Measurements from ENCODE around the gene CHCHD3. TPM values are rescaled to one million over a fixed set of nuclear protein-coding genes. Genes with fewer than 3 reads are reported as not detected.

CHCHD3 gene
- total RNA-seq, 5 donors from 2014 or later (not counting 1 experiment from before 2014, with no cell fraction given) = 25.6 to 33.7 (median 30.3) TPM

GRCh38 chr7:132857703-132858102 lies 224.2 kb downstream of the CHCHD3 start:
- Histone ChIP-seq H3K27me3 (replicated peaks in 1 of 2; ENCODE audit: control insufficient read depth in 2 of 2, extremely low read depth in 1 of 2, insufficient read depth in 2 of 2, low read length in 1 of 2) (no peaks in the 10 kb centered on the region), H3K9me3 (no peaks in the 10 kb centered on the region), H3K4me1 (ENCODE audit: control insufficient read depth in 1 of 2, extremely low read depth in 1 of 2, insufficient read depth in 2 of 2, low read length in 2 of 2) (no peaks in the 10 kb centered on the region), H3K27ac (ENCODE audit: low read length) (no peak overlapping the region), H3K4me3 (ENCODE audit: control insufficient read depth in 1 of 2, extremely low read depth in 1 of 2, low read length in 1 of 2) (no peak overlapping the region), H3K36me3 (ENCODE audit: control insufficient read depth in 2 of 2, extremely low read depth in 1 of 2, insufficient read depth in 1 of 2, low read length in 1 of 2) (no peaks in the 10 kb centered on the region)
- Mint-ChIP-seq H3K27me3 (no peaks in the 10 kb centered on the region), H3K9me3 (no peaks in the 10 kb centered on the region), H3K27ac (no peak overlapping the region), H3K4me1 (peaks cover 0 to 10% (median 5%) of the 10 kb centered on the region in 3 donors), H3K4me3 (no peak overlapping the region), H3K36me3 (peaks cover 30% of the 10 kb centered on the region)
- ATAC-seq (replicated peaks in 1 of 4) (no peak), DNase-seq (no peak)
- 96% methylated on average over 3 of the region's 4 CpGs for WGBS (ENCODE audit: insufficient coverage)
- POLR2A ChIA-PET = no interaction called here
- CTCF ChIA-PET = no interaction called here

GRCh38 chr7:132857031-132857430 lies 224.9 kb downstream of the CHCHD3 start:
- ChIA-PET POLR2A (no interaction called here), CTCF (no interaction called here)
- Histone ChIP-seq H3K4me3 (ENCODE audit: control insufficient read depth in 1 of 2, extremely low read depth in 1 of 2, low read length in 1 of 2) (no peak overlapping the region), H3K27me3 (replicated peaks in 1 of 2; ENCODE audit: control insufficient read depth in 2 of 2, extremely low read depth in 1 of 2, insufficient read depth in 2 of 2, low read length in 1 of 2) (no peaks in the 10 kb centered on the region), H3K4me1 (ENCODE audit: control insufficient read depth in 1 of 2, extremely low read depth in 1 of 2, insufficient read depth in 2 of 2, low read length in 2 of 2) (no peaks in the 10 kb centered on the region), H3K27ac (ENCODE audit: low read length) (no peak overlapping the region), H3K9me3 (no peaks in the 10 kb centered on the region), H3K36me3 (ENCODE audit: control insufficient read depth in 2 of 2, extremely low read depth in 1 of 2, insufficient read depth in 1 of 2, low read length in 1 of 2) (no peaks in the 10 kb centered on the region)
- peaks cover 35% of the 10 kb centered on the region for H3K36me3 Mint-ChIP-seq
- no peak for DNase-seq
- peaks cover 0 to 10% (median 5%) of the 10 kb centered on the region in 3 donors for H3K4me1 Mint-ChIP-seq
- H3K4me3 Mint-ChIP-seq = no peak overlapping the region
- no peak overlapping the region for H3K27ac Mint-ChIP-seq
- H3K9me3 Mint-ChIP-seq = no peaks in the 10 kb centered on the region
- no peak for ATAC-seq (replicated peaks in 1 of 4)
- WGBS (ENCODE audit: insufficient coverage) = 100% methylated on average over 2 of the region's 4 CpGs
- H3K27me3 Mint-ChIP-seq = no peaks in the 10 kb centered on the region

- no peak for ATAC-seq (replicated peaks in 1 of 4)
Observed at GRCh38 chr7:132856416-132856815, 225.5 kb downstream of the CHCHD3 start.

GRCh38 chr7:132855901-132856300 lies 226.0 kb downstream of the CHCHD3 start:
- Mint-ChIP-seq H3K36me3 (peaks cover 37% of the 10 kb centered on the region), H3K4me3 (no peak overlapping the region), H3K27ac (no peak overlapping the region), H3K27me3 (no peaks in the 10 kb centered on the region), H3K9me3 (no peaks in the 10 kb centered on the region), H3K4me1 (peaks cover 0 to 10% (median 5%) of the 10 kb centered on the region in 3 donors)
- CTCF ChIA-PET = no interaction called here
- DNase-seq (no peak), ATAC-seq (replicated peaks in 1 of 4) (no peak)
- POLR2A ChIA-PET = no interaction called here
- H3K9me3 ChIP-seq = no peaks in the 10 kb centered on the region
- no peaks in the 10 kb centered on the region for H3K4me1 ChIP-seq (ENCODE audit: control insufficient read depth in 1 of 2, extremely low read depth in 1 of 2, insufficient read depth in 2 of 2, low read length in 2 of 2)
- H3K36me3 ChIP-seq (ENCODE audit: control insufficient read depth in 2 of 2, extremely low read depth in 1 of 2, insufficient read depth in 1 of 2, low read length in 1 of 2) = no peaks in the 10 kb centered on the region
- H3K4me3 ChIP-seq (ENCODE audit: control insufficient read depth in 1 of 2, extremely low read depth in 1 of 2, low read length in 1 of 2) = no peak overlapping the region
- WGBS (ENCODE audit: insufficient coverage) = no CpG with 5 or more reads among the region's 2 CpGs
- H3K27me3 ChIP-seq (replicated peaks in 1 of 2; ENCODE audit: control insufficient read depth in 2 of 2, extremely low read depth in 1 of 2, insufficient read depth in 2 of 2, low read length in 1 of 2) = no peaks in the 10 kb centered on the region
- H3K27ac ChIP-seq (ENCODE audit: low read length) = no peak overlapping the region

More at GRCh38 chr7:132856416-132856815, 225.5 kb downstream of the CHCHD3 start:
- no peaks in the 10 kb centered on the region for H3K4me1 ChIP-seq (ENCODE audit: control insufficient read depth in 1 of 2, extremely low read depth in 1 of 2, insufficient read depth in 2 of 2, low read length in 2 of 2)
- no peaks in the 10 kb centered on the region for H3K27me3 Mint-ChIP-seq
- no peak overlapping the region for H3K4me3 Mint-ChIP-seq
- ChIA-PET CTCF (no interaction called here), POLR2A (no interaction called here)
- peaks cover 37% of the 10 kb centered on the region for H3K36me3 Mint-ChIP-seq
- no peak overlapping the region for H3K27ac ChIP-seq (ENCODE audit: low read length)
- no peaks in the 10 kb centered on the region for H3K27me3 ChIP-seq (replicated peaks in 1 of 2; ENCODE audit: control insufficient read depth in 2 of 2, extremely low read depth in 1 of 2, insufficient read depth in 2 of 2, low read length in 1 of 2)
- no peak overlapping the region for H3K27ac Mint-ChIP-seq
- no peaks in the 10 kb centered on the region for H3K9me3 Mint-ChIP-seq
- WGBS (ENCODE audit: insufficient coverage) = no CpG with 5 or more reads among the region's 5 CpGs
- no peaks in the 10 kb centered on the region for H3K9me3 ChIP-seq
- peaks cover 0 to 10% (median 5%) of the 10 kb centered on the region in 3 donors for H3K4me1 Mint-ChIP-seq
- H3K4me3 ChIP-seq (ENCODE audit: control insufficient read depth in 1 of 2, extremely low read depth in 1 of 2, low read length in 1 of 2) = no peak overlapping the region
- DNase-seq = no peak
- H3K36me3 ChIP-seq (ENCODE audit: control insufficient read depth in 2 of 2, extremely low read depth in 1 of 2, insufficient read depth in 1 of 2, low read length in 1 of 2) = no peaks in the 10 kb centered on the region

- Histone ChIP-seq H3K36me3 (ENCODE audit: control insufficient read depth in 2 of 2, extremely low read depth in 1 of 2, insufficient read depth in 1 of 2, low read length in 1 of 2) (no peaks in the 10 kb centered on the region), H3K27ac (ENCODE audit: low read length) (no peak overlapping the region), H3K4me1 (ENCODE audit: control insufficient read depth in 1 of 2, extremely low read depth in 1 of 2, insufficient read depth in 2 of 2, low read length in 2 of 2) (no peaks in the 10 kb centered on the region), H3K27me3 (replicated peaks in 1 of 2; ENCODE audit: control insufficient read depth in 2 of 2, extremely low read depth in 1 of 2, insufficient read depth in 2 of 2, low read length in 1 of 2) (no peaks in the 10 kb centered on the region), H3K9me3 (no peaks in the 10 kb centered on the region), H3K4me3 (ENCODE audit: control insufficient read depth in 1 of 2, extremely low read depth in 1 of 2, low read length in 1 of 2) (no peak overlapping the region)
- no peak overlapping the region for H3K4me3 Mint-ChIP-seq
- ATAC-seq (replicated peaks in 1 of 4) = no peak
- no peaks in the 10 kb centered on the region for H3K9me3 Mint-ChIP-seq
- H3K27me3 Mint-ChIP-seq = no peaks in the 10 kb centered on the region
- no peak overlapping the region for H3K27ac Mint-ChIP-seq
- peaks cover 0 to 6% (median 0%) of the 10 kb centered on the region in 3 donors for H3K4me1 Mint-ChIP-seq
- ChIA-PET CTCF (interaction anchor here in 1 of 2 donors (0.9 kb wide), 1 partner anchor 99 kb away, joined by 3 read pairs; no protein-coding TSS in a partner anchor), POLR2A (no interaction called here)
- H3K36me3 Mint-ChIP-seq = peaks cover 43% of the 10 kb centered on the region
- WGBS (ENCODE audit: insufficient coverage) = no CpG with 5 or more reads among the region's 1 CpG
- no peak for DNase-seq
Observed at GRCh38 chr7:132854238-132854637, 227.7 kb downstream of the CHCHD3 start.

- 96% methylated on average over 5 of the region's 7 CpGs for WGBS (ENCODE audit: insufficient coverage)
- Mint-ChIP-seq H3K4me3 (no peak overlapping the region), H3K36me3 (peaks cover 35% of the 10 kb centered on the region), H3K27ac (no peak overlapping the region), H3K9me3 (no peaks in the 10 kb centered on the region), H3K4me1 (no peaks in the 10 kb centered on the region), H3K27me3 (no peaks in the 10 kb centered on the region)
- Histone ChIP-seq H3K4me3 (ENCODE audit: control insufficient read depth in 1 of 2, extremely low read depth in 1 of 2, low read length in 1 of 2) (no peak overlapping the region), H3K4me1 (ENCODE audit: control insufficient read depth in 1 of 2, extremely low read depth in 1 of 2, insufficient read depth in 2 of 2, low read length in 2 of 2) (no peaks in the 10 kb centered on the region), H3K36me3 (ENCODE audit: control insufficient read depth in 2 of 2, extremely low read depth in 1 of 2, insufficient read depth in 1 of 2, low read length in 1 of 2) (peaks cover 0 to 2% of the 10 kb centered on the region in 2 donors), H3K27ac (ENCODE audit: low read length) (no peak overlapping the region), H3K9me3 (no peaks in the 10 kb centered on the region), H3K27me3 (replicated peaks in 1 of 2; ENCODE audit: control insufficient read depth in 2 of 2, extremely low read depth in 1 of 2, insufficient read depth in 2 of 2, low read length in 1 of 2) (no peaks in the 10 kb centered on the region)
- ChIA-PET CTCF (no interaction called here), POLR2A (no interaction called here)
- DNase-seq = no peak
- no peak for ATAC-seq (replicated peaks in 1 of 4)
Observed at GRCh38 chr7:132847376-132847775, 234.5 kb downstream of the CHCHD3 start.

- peaks cover 32% of the 10 kb centered on the region for H3K36me3 Mint-ChIP-seq
- no peaks in the 10 kb centered on the region for H3K27me3 Mint-ChIP-seq
- H3K27me3 ChIP-seq (replicated peaks in 1 of 2; ENCODE audit: control insufficient read depth in 2 of 2, extremely low read depth in 1 of 2, insufficient read depth in 2 of 2, low read length in 1 of 2) = no peaks in the 10 kb centered on the region
- ChIA-PET CTCF (no interaction called here), POLR2A (no interaction called here)
- no peak overlapping the region for H3K4me3 ChIP-seq (ENCODE audit: control insufficient read depth in 1 of 2, extremely low read depth in 1 of 2, low read length in 1 of 2)
- H3K4me1 ChIP-seq (ENCODE audit: control insufficient read depth in 1 of 2, extremely low read depth in 1 of 2, insufficient read depth in 2 of 2, low read length in 2 of 2) = no peaks in the 10 kb centered on the region
- no peak for ATAC-seq (replicated peaks in 1 of 4)
- H3K4me1 Mint-ChIP-seq = peaks cover 0 to 3% (median 0%) of the 10 kb centered on the region in 3 donors
- DNase-seq = no peak
- 90% methylated on average over 2 of the region's 3 CpGs for WGBS (ENCODE audit: insufficient coverage)
- no peaks in the 10 kb centered on the region for H3K9me3 Mint-ChIP-seq
- H3K36me3 ChIP-seq (ENCODE audit: control insufficient read depth in 2 of 2, extremely low read depth in 1 of 2, insufficient read depth in 1 of 2, low read length in 1 of 2) = peaks cover 0 to 2% of the 10 kb centered on the region in 2 donors
- H3K27ac Mint-ChIP-seq = no peak overlapping the region
- no peak overlapping the region for H3K27ac ChIP-seq (ENCODE audit: low read length)
- H3K9me3 ChIP-seq = no peaks in the 10 kb centered on the region
- no peak overlapping the region for H3K4me3 Mint-ChIP-seq
Observed at GRCh38 chr7:132846086-132846485, 235.8 kb downstream of the CHCHD3 start.

Data from T-cell (primary cell).